GM23338 (cell line): ENCODE results near the gene IKBKE.

Source experiments
- CREB1 ChIP-seq: fragments of 250-450 bp; sonication (Bioruptor Pico); IDR thresholded peaks from 2 replicates; pipeline ENCODE4 v1.5.0; 2020; ENCODE audit warnings: low read depth, mild to moderate bottlenecking, moderate library complexity
- EZH2 ChIP-seq: fragments of 200-600 bp; sonication (generic); IDR thresholded peaks from one replicate; pipeline ENCODE4 v1.8.0; 2017; ENCODE audit warnings: antibody characterized with exemption, mild to moderate bottlenecking, low read depth; ENCODE audit not compliant: unreplicated experiment
- EZH2phosphoT487 ChIP-seq: fragments of 200-600 bp; sonication (generic); IDR thresholded peaks from one replicate; pipeline ENCODE4 v1.8.1; 2018; ENCODE audit warnings: antibody characterized with exemption; ENCODE audit not compliant: unreplicated experiment
- JUNB ChIP-seq: IDR thresholded peaks from one replicate; pipeline ENCODE4 v1.6.1; 2016; ENCODE audit warnings: antibody characterized with exemption; ENCODE audit not compliant: unreplicated experiment
- POLR2AphosphoS5 ChIP-seq: IDR thresholded peaks from 2 replicates; pipeline ENCODE4 v1.6.1; 2016; ENCODE audit warnings: antibody characterized with exemption, low read depth
- REST ChIP-seq: IDR thresholded peaks from one replicate; pipeline ENCODE4 v1.6.1; 2018; ENCODE audit warnings: antibody characterized with exemption; ENCODE audit not compliant: unreplicated experiment
- STAT1 ChIP-seq: IDR thresholded peaks from one replicate; pipeline ENCODE4 v1.6.1; 2016; ENCODE audit warnings: antibody characterized with exemption; ENCODE audit not compliant: unreplicated experiment
- ZNF114 ChIP-seq: fragments of 250-450 bp; sonication (Bioruptor Pico); IDR thresholded peaks from 2 replicates; pipeline ENCODE4 v1.5.0; 2020; ENCODE audit warnings: mild to moderate bottlenecking, moderate library complexity
- ZNF331 ChIP-seq: fragments of 250-450 bp; sonication (Bioruptor Pico); IDR thresholded peaks from 2 replicates; pipeline ENCODE4 v1.5.0; 2020; ENCODE audit warnings: low read depth, mild to moderate bottlenecking, moderate library complexity
- ZNF462 ChIP-seq: fragments of 250-450 bp; sonication (Bioruptor Pico); IDR thresholded peaks from 2 replicates; pipeline ENCODE4 v1.5.0; 2020; ENCODE audit warnings: mild to moderate bottlenecking, moderate library complexity
- TF ChIP-seq, protein P1 (sequence below), 2 experiments: fragments of 200-600 bp in 1 of 2; sonication (generic) in 1 of 2; conservative IDR thresholded peaks; 2 replicates each; pipeline versions ENCODE4 v1.5.1 to v1.6.1; 2016 to 2017; ENCODE audit warnings: antibody characterized with exemption in 2 of 2, low read depth in 2 of 2, mild to moderate bottlenecking in 2 of 2, moderate library complexity in 1 of 2
- TF ChIP-seq, protein P2 (sequence below): IDR thresholded peaks from 2 replicates; pipeline ENCODE4 v1.6.1; 2016; ENCODE audit warnings: antibody characterized with exemption

DNA sequence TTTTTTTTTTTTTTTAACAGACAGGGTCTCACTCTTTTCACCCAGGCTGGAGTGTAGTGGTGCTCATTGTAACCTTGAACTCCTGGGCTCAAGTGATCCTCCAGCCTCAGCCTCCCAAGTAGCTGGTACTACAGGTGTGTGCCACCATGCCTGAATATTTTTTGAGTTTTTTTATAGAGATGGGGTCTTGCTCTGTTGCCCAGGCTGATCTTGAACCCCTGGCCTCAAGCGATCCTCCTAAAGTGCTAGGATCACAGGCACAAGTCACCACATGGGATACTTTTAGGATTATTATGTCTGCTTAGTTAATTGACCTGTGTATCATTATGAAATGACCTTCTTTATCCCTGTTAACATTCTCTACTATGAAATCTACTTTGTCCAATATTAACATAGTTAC, 75.1 kb downstream of the IKBKE start:
- TF ChIP-seq, protein P1, sequence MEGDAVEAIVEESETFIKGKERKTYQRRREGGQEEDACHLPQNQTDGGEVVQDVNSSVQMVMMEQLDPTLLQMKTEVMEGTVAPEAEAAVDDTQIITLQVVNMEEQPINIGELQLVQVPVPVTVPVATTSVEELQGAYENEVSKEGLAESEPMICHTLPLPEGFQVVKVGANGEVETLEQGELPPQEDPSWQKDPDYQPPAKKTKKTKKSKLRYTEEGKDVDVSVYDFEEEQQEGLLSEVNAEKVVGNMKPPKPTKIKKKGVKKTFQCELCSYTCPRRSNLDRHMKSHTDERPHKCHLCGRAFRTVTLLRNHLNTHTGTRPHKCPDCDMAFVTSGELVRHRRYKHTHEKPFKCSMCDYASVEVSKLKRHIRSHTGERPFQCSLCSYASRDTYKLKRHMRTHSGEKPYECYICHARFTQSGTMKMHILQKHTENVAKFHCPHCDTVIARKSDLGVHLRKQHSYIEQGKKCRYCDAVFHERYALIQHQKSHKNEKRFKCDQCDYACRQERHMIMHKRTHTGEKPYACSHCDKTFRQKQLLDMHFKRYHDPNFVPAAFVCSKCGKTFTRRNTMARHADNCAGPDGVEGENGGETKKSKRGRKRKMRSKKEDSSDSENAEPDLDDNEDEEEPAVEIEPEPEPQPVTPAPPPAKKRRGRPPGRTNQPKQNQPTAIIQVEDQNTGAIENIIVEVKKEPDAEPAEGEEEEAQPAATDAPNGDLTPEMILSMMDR (conservative IDR thresholded peaks at IDR 0.05; ENCODE audit: low read depth in 2 of 2) = no peak
- TF ChIP-seq REST (no peak), EZH2phosphoT487 (no peak), CREB1 (CRISPR knock-in tag) (no peak), EZH2 (no peak), POLR2AphosphoS5 (no peak), STAT1 (no peak), JUNB (no peak), ZNF331 (CRISPR knock-in tag) (no peak), ZNF462 (CRISPR knock-in tag) (no peak), ZNF114 (CRISPR knock-in tag) (no peak)
- TF ChIP-seq, protein P2, sequence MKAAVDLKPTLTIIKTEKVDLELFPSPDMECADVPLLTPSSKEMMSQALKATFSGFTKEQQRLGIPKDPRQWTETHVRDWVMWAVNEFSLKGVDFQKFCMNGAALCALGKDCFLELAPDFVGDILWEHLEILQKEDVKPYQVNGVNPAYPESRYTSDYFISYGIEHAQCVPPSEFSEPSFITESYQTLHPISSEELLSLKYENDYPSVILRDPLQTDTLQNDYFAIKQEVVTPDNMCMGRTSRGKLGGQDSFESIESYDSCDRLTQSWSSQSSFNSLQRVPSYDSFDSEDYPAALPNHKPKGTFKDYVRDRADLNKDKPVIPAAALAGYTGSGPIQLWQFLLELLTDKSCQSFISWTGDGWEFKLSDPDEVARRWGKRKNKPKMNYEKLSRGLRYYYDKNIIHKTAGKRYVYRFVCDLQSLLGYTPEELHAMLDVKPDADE = no peak
